DOHH2 (cell line): ENCODE results near the gene TNS4.

ENCODE experiments used
- H3F3A ChIP-seq: fragments of 200-600 bp; sonication (generic), shearing (Covaris generic); 2 replicates; pipeline ENCODE4 v1.6.0; 2016; ENCODE audit warnings: antibody characterized with exemption, mild to moderate bottlenecking; ENCODE audit not compliant: control insufficient read depth, insufficient read depth
- H3K27ac ChIP-seq: fragments of 200-600 bp; sonication (generic); 2 replicates; pipeline ENCODE4 v1.5.1; 2014; ENCODE audit warnings: low read depth, mild to moderate bottlenecking, low read length, moderate library complexity
- H3K27me3 ChIP-seq: fragments of 200-600 bp; sonication (generic); 2 replicates; pipeline ENCODE4 v1.6.1; 2014; ENCODE audit warnings: mild to moderate bottlenecking, low read length, mixed read lengths; ENCODE audit not compliant: control insufficient read depth
- H3K36me3 ChIP-seq: fragments of 200-600 bp; sonication (generic); 2 replicates; pipeline ENCODE4 v1.6.1; 2014; ENCODE audit warnings: mild to moderate bottlenecking, low read length, moderate library complexity, mixed read lengths; ENCODE audit not compliant: control insufficient read depth
- H3K4me1 ChIP-seq: fragments of 200-600 bp; sonication (generic); 2 replicates; pipeline ENCODE4 v1.6.1; 2014; ENCODE audit warnings: mild to moderate bottlenecking, low read length, mixed read lengths; ENCODE audit not compliant: control insufficient read depth
- H3K4me2 ChIP-seq: fragments of 200-600 bp; sonication (generic); 2 replicates; pipeline ENCODE4 v1.6.0; 2014; ENCODE audit warnings: mild to moderate bottlenecking, low read length, moderate library complexity
- H3K4me3 ChIP-seq: fragments of 200-600 bp; sonication (generic); 2 replicates; pipeline ENCODE4 v1.5.1; 2014; ENCODE audit warnings: mild to moderate bottlenecking, low read length, mixed read lengths
- H3K79me2 ChIP-seq: fragments of 200-600 bp; sonication (generic); 2 replicates; pipeline ENCODE4 v1.6.1; 2014; ENCODE audit warnings: mild to moderate bottlenecking, low read length, mixed read lengths; ENCODE audit not compliant: control insufficient read depth
- H3K9me2 ChIP-seq: fragments of 200-600 bp; sonication (generic); replicated peaks from 2 replicates; pipeline ENCODE4 v1.6.1; 2014; ENCODE audit warnings: mild to moderate bottlenecking, low read length, mixed read lengths; ENCODE audit not compliant: control insufficient read depth
- H3K9me3 ChIP-seq: fragments of 200-600 bp; sonication (generic); 2 replicates; pipeline ENCODE4 v1.6.1; 2014; ENCODE audit warnings: antibody characterized with exemption, low read length, mixed read lengths; ENCODE audit not compliant: control insufficient read depth, insufficient read depth
- H4K20me1 ChIP-seq: fragments of 200-600 bp; sonication (generic); 2 replicates; pipeline ENCODE4 v1.6.0; 2014; ENCODE audit warnings: low read depth, mild to moderate bottlenecking, antibody characterized with exemption, low read length, moderate library complexity; ENCODE audit not compliant: control insufficient read depth, insufficient read depth
- CTCF ChIP-seq: fragments of 200-600 bp; sonication (generic); IDR thresholded peaks from one replicate; pipeline ENCODE4 v1.5.1; 2014; ENCODE audit warnings: antibody characterized with exemption, mild to moderate bottlenecking, low read depth, low read length; ENCODE audit not compliant: poor library complexity, severe bottlenecking
- EZH2phosphoT487 ChIP-seq: fragments of 200-600 bp; sonication (generic); IDR thresholded peaks from 2 replicates; pipeline ENCODE4 v1.6.1; 2017; ENCODE audit warnings: borderline replicate concordance, mild to moderate bottlenecking, antibody characterized with exemption, low read length, moderate library complexity, mixed read lengths

The TNS4 gene

DNA sequence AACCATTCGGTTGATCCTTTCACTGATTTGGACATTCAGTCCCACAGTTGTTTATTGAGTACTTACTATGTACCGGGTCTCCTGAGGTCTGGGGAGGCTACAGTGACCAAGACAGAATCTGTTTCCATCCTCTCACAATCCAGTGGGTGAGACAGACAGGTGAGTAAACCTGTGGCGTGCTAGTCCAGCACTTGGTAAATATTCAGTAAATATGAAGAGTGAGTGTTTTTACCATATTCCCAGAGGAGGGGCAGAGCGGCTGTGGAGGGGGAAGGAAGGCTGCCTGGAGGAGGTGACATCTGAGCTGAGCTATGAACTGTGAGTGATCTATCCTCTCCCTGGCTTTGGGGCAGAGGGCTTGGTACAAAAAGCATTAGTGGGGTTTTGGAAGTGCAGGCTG is 32.5 kb upstream of the TNS4 start:
- TF ChIP-seq EZH2phosphoT487 (no peak), CTCF (no peak)
- H3K9me2 ChIP-seq, result no peaks in the 10 kb centered on the region
- H3K4me1 ChIP-seq, result peaks cover 6% of the 10 kb centered on the region
- no peak overlapping the region for H3K27ac ChIP-seq
- no peaks in the 10 kb centered on the region for H4K20me1 ChIP-seq
- H3K9me3 ChIP-seq, result no peaks in the 10 kb centered on the region
- H3K36me3 ChIP-seq, result no peaks in the 10 kb centered on the region
- H3K79me2 ChIP-seq, result no peaks in the 10 kb centered on the region
- H3F3A ChIP-seq, result no peaks in the 10 kb centered on the region
- H3K4me3 ChIP-seq, result no peak overlapping the region
- peaks cover 51% of the 10 kb centered on the region for H3K27me3 ChIP-seq
- 0 out of 2 replicates have a peak overlapping the region, but pooled peaks have one; percentile 45 for H3K4me2 ChIP-seq

DNA sequence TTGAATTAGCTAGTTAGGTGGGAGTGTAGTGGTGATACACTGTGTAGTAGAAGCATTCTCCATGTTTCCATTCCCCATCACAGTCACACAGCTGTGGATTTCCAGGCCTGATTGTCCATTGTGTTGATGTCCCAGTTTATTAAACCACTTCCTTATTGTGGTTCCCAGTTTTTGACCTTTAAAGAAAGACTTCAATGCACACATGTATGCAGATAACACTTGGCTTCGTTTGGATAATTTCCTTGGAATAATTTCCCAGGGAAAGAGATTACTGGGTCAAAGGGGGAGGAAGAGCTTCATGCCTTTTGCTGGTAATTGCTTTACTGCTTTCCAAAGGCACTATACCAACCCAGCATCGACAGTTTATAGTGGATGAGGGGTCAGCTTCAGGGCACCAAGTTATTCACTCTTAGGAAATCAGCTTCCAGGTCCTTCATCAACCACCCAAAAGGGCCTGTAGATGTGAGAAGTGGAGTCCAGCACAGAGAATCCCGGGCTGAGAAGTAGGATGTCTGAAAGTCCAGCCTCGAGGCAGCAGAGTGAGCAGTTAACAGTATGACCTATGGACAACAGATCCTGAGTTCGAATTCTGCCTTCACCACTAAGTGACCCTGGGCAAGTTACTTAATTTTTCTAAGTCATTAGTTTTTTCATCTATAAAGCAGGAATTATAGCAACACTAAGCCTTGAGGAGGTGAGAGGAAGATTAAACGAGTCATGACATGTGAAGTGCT is 31.3 kb upstream of the TNS4 start:
- Histone ChIP-seq H3K27me3 (peaks cover 61% of the 10 kb centered on the region), H3K4me2 (0 out of 2 replicates have a peak overlapping the region, but pooled peaks have one; percentile 45), H3K36me3 (no peaks in the 10 kb centered on the region), H4K20me1 (no peaks in the 10 kb centered on the region), H3K27ac (no peak overlapping the region), H3K4me1 (peaks cover 6% of the 10 kb centered on the region), H3K9me3 (no peaks in the 10 kb centered on the region), H3K79me2 (no peaks in the 10 kb centered on the region), H3K9me2 (no peaks in the 10 kb centered on the region), H3K4me3 (no peak overlapping the region), H3F3A (no peaks in the 10 kb centered on the region)
- TF ChIP-seq EZH2phosphoT487, result no peak
- TF ChIP-seq CTCF, result no peak

GRCh38 chr17:40531051-40531991 is 29.9 kb upstream of the TNS4 start:
- no peaks in the 10 kb centered on the region for H3K36me3 ChIP-seq
- H3K9me2 ChIP-seq, result no peaks in the 10 kb centered on the region
- H3K27ac ChIP-seq, result no peak overlapping the region
- H3K4me1 ChIP-seq, result peaks cover 6% of the 10 kb centered on the region
- H3K4me2 ChIP-seq, result no peak overlapping the region
- no peak overlapping the region for H3K4me3 ChIP-seq
- no peak for TF ChIP-seq EZH2phosphoT487
- TF ChIP-seq CTCF, result no peak
- peaks cover 67% of the 10 kb centered on the region for H3K27me3 ChIP-seq
- no peaks in the 10 kb centered on the region for H4K20me1 ChIP-seq
- H3K9me3 ChIP-seq, result no peaks in the 10 kb centered on the region
- no peaks in the 10 kb centered on the region for H3K79me2 ChIP-seq
- no peaks in the 10 kb centered on the region for H3F3A ChIP-seq
